Amygdala (tissue), 56 donors: ENCODE data around the gene SYT10.
"Not testable (repeated sequence)": the region's sequence is repeated elsewhere in the genome, so short reads cannot be mapped to it uniquely, and the experiment has no call there.

Experiments used
- DNase-seq, 56 donors: peaks; one replicate each; lab custom pipeline; 2025; lab: John Stamatoyannopoulos, UW

The SYT10 gene

GRCh38 chr12:33439587-33440011, at the start of gene SYT10:
TSS of gene SYT10 (minus strand) at chr12:33439819. CDS start at chr12:33439522, 297 bp downstream.
- peak in 4 of 56 donors; percentile 1 to 29 (median 4) for DNase-seq

- no peak for DNase-seq
Measured at GRCh38 chr12:33488036-33488435, 48.4 kb upstream of the SYT10 start.

GRCh38 chr12:33486058-33486457, 46.4 kb upstream of the SYT10 start:
- DNase-seq, result no peak

- DNase-seq, result no peak
Measured at GRCh38 chr12:33484161-33484560, 44.5 kb upstream of the SYT10 start.

- DNase-seq, result no peak
Measured at GRCh38 chr12:33480366-33480765, 40.7 kb upstream of the SYT10 start.

- DNase-seq, result no peak
Measured at GRCh38 chr12:33476058-33476457, 36.4 kb upstream of the SYT10 start.

- DNase-seq, result no peak
Measured at GRCh38 chr12:33472299-33472698, 32.7 kb upstream of the SYT10 start.

- DNase-seq, result no peak
Measured at GRCh38 chr12:33455096-33455495, 15.5 kb upstream of the SYT10 start.

- no peak for DNase-seq
Measured at GRCh38 chr12:33450480-33450879, 10.9 kb upstream of the SYT10 start.

- no peak for DNase-seq
Measured at GRCh38 chr12:33440477-33440876, 858 bp upstream of the SYT10 start.

GRCh38 chr12:33438851-33439586, 600 bp downstream of the SYT10 start:
- peak in 6 of 56 donors; percentile 1 to 28 (median 8) for DNase-seq

- no peak for DNase-seq
Measured at GRCh38 chr12:33438025-33438772, 1.4 kb downstream of the SYT10 start.

- no peak for DNase-seq
Measured at GRCh38 chr12:33437598-33437997, 2.0 kb downstream of the SYT10 start.

- DNase-seq, result no peak
Measured at GRCh38 chr12:33432992-33433391, 6.6 kb downstream of the SYT10 start.

GRCh38 chr12:33431648-33432047, 8.0 kb downstream of the SYT10 start:
- DNase-seq, result no peak

GRCh38 chr12:33429468-33429867, 10.2 kb downstream of the SYT10 start:
- DNase-seq, result no peak

- no peak for DNase-seq
Measured at GRCh38 chr12:33427071-33427470, 12.5 kb downstream of the SYT10 start.

- no peak for DNase-seq
Measured at GRCh38 chr12:33423706-33424105, 15.9 kb downstream of the SYT10 start.

- DNase-seq, result not testable (repeated sequence)
Measured at GRCh38 chr12:33412410-33412809, 27.2 kb downstream of the SYT10 start.

- no peak for DNase-seq
Measured at GRCh38 chr12:33383503-33383902, 56.1 kb downstream of the SYT10 start.

GRCh38 chr12:33376153-33376552, 63.5 kb downstream of the SYT10 start:
- DNase-seq, result no peak

- DNase-seq, result no peak
Measured at GRCh38 chr12:33370318-33370717, 69.3 kb downstream of the SYT10 start.
